HG03064 (cell line): ENCODE data around the gene REN.

Experiments used
- ATAC-seq: cut with Tn5 transposase; IDR thresholded peaks from one replicate; pipeline ENCODE4 v1.9.1; 2021; ENCODE audit warnings: low read depth; ENCODE audit not compliant: unreplicated experiment

REN gene

DNA sequence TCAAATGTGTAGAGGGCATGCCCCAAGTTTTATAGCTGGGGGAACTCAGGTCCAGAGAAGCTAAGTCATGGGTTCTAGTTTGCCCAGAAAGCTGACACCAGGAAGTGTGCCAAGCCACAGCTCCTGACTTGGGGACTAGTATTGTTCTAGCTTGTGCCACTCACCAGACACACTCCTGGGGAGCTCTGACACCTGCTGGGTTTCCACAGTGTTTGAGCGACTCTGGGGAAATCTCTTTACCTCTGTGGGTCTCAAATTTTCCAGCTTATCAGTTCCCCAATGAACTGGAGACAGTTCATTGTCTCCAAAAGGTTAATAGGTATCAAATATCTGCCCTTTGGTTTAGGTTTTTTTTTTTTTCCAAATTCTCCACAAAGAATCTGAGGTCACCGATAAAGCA lies 25.9 kb upstream of the REN start:
- ATAC-seq, result no peak

DNA sequence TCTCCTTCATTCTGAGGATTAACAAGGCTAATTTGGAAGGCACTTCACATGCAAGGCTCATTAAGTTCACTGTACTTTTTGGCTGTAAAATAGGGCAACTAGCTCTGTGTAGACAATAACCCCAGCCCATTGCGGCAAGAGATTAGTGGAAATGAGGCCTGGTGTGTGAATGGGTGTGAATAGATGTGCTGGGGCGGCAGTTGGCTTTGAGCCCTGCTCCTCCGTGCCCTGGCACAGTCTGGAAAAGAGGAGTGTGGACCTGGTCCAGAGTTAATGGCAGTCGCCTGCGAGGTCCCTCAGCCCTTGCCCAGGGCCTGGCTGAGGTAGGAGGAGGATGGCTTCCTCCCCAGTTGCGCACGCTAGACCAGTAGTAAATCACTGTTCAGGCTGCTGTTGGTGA lies 25.3 kb upstream of the REN start:
- no peak for ATAC-seq

DNA sequence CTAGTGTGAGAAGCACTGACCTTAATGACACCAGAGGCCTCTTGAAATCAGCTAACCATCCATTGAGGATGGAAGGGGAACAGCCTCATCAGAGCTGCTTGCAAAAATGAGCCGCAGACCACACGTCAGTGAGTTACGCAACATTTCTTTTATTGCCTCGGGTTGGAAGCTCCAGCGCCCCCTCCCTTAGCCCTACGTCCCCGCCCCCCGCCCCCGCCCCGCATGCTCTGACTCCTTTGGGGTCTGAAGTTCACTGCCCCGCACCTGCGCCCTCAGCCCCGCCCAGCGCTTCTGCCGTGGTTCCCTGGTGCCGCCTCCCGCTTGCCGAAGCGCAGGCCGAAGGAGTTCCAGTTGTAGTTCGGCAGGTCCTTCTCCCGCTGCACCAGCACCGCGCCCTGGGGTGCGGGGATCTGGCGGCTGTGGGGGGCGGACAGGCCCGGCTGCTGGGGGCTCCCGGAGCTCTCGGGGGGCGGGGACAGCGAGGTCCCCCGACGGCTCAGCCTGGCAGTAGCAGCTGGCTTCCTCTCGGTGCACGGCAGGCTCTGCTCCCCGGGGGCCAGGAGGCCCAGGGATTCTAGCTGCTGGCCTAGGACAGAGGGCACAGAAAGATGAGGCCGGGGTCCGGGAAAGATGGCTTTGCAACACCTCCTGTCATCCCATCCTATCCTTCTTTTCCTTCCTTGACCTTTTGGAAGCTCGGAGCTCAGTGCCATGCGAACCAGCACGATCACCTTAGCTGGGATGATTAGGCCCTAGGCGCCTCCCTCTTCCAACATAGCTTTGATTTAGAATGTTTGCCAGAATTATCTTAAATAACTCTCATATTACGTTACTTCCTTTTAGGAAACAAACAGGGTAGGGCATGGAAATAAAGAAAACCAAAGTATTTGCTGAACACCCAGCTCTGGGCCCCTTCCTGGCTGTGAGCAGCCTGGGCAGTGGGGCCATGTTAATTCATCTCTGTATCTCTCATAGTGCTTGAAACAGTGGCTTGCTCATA lies 24.4 kb upstream of the REN start:
- ATAC-seq, result no peak

DNA sequence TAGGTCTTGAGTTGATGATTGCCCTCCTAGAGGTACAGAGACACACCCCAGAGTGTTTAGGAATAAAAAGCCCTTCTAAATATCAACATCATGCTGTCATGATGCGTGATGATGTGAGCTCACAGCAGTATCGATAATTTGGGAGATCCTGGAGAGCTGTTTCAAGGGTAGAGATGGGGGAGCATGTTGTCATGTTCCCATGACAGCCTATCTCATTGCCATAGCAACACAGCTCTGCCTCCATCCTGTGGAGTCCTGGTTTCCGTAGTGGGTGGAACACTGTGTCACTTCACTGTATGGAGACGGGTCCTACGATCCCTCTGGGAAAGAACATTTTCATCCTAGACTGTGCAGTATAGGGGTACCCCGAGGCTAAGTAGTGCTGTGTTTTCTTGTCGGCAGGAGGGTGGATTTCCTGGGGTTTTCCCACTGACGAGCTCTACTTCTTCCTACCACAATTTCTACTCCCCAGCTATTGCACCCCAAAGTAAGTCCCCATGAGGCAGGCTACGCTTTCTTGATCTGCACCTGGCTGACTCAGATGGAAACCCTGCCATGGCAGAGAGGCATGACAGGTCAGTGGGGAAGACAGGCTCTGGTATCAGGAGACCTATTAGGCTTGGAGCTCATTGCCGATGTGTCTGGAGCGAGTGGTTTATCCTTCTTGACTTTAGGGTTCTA lies 23.0 kb upstream of the REN start:
- ATAC-seq, result no peak

DNA sequence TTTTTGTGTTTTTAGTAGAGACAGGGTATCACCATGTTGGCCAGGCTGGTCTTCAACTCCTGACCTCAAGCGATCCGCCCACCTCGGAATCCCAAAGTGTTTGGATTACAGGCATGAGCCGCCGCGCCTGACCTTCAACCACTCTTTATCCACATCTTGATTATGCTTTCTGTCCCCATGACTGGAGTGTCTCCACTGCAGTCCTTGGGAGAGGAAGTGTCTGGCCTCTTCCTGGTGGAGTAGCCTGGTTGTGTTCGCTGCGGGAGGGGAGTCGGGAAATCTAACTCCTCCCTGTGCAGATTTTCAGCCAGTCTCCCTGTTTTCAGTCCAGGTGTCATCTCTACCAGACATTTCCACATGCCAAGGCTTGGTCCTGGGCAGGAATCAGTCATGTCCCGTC lies 20.5 kb upstream of the REN start:
- no peak for ATAC-seq

DNA sequence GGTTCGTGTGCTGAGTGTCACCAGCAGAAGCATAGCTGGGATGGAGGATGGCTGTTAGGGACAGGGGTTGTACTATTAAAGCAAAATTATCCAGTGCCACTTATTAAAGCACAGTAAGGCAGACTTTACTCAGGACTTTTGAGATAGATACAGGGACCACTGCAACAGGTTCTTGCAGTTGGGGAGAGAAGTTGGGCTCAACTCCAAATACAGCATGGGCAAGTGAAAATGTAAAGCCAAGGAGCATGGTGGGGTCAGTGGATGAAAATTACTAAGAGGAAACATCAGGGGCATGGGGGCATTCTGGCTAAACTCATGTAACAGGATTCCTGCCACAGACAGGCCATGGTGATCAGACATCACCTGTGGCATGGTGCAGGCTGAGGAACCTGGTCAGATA lies 15.0 kb upstream of the REN start:
- no peak for ATAC-seq

DNA sequence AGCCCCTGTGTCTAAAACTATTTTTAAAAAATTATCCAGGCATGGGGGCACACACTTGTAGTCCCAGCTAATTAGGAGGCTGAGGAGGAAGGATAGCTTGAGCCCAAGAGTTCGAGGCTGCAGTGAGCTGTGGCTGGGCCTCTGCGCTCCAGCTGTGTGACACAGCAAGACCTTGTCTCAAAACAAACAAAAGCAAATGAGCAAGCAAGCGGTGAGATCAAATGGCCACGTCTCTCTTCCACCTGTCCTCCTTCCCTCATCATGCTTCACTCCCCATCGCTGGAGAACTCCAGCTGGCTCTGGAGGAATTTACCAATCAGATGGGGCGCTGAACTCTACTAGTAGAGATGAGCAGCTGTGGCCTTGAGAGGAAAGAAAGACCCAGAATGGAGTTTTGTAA lies 14.0 kb upstream of the REN start:
- ATAC-seq, result no peak

DNA sequence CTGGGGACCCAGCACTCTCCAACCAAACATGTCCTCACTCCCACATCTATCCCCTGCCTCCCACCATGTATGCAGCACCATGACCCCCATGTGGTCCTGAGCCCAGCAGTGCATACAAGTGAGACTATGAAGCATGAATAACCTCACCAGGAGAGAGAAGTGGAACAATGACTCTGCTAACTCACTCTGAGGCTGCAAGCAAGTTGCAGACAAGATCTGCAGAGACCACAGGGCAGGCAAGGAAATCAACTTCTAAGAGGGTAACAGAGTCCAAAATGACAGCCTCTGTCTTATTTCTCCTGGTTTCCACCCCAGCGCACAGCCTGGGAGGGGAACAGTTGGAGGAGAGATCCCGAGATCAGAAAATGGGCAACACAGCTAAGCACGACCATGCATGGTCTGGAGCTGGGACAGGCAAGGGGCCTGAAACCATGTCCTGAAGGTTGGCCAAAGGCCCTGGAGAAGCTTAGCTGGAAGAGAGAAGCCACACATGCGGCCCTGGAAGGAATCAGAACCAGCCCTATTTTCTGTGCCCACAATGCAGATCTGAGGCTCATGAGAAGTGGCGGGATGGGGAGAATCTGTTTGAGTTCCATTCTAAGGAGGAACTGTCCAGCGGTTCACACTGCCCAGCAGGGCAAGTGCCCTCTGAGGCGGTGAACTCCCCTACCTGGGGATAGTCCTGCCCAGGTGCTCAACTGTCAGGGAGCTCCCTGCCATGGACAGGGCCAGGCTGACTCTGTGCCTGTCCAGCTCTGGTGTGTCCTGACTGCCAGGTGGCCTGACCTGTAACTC lies 12.5 kb upstream of the REN start:
- ATAC-seq, result no peak

DNA sequence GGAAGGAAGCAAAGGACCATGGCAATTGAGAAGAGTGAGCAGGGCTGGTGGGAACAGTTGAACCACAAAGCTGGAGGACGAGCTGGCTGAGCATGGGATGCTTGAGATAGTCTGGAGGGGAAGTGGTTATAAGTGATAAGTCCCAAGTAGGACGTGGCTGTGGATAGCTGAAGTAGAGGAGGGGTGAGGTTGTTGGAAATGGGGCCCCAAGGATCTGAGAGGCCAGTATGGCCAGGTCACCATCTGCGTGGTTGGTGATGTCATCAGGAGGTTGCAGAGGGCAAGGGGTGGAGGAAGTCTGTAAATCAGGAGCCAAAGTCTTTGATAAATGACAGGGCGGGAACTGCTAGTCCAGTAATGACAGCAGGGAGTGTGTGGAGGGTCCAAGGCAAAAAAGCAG lies 11.0 kb upstream of the REN start:
- ATAC-seq, result no peak

DNA sequence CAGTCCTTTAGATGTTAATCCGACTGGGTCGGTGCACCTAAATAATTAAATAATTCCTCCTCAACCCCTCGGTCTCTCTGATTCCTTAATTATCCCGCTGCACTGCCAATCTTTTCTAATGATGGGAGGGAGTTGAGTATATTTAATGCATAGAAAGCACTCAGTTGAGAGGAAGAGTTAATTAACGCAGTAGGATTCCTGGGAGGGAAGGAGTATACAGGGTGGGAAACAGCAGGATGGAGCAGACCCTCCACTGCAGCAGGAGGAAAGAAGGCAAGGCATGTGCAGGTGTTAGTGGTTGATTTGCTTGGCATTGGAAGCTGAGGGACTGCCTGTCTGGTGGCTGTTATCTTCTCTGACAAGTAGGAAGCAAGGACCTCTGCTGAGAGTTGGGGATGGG lies 9.9 kb upstream of the REN start:
- no peak for ATAC-seq

DNA sequence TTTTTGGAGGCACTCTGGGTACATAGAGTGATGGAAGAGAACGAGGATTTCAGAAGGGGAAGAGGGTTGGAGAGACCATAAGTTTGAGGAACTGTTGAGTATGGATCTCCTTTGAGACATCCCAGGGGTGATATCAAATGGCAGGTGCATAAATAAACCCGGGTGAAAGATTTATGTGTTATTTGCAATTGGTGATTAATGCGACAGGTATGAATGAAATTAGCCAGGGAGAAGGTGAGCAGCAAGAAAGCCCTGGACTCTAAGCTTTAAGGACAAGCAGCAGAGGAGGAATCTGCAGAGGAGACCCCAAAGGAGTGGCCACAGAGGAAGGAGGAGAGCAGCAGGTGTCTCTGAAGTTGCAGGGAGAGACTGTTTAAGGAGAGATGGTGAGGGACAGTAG lies 8.8 kb upstream of the REN start:
- no peak for ATAC-seq

DNA sequence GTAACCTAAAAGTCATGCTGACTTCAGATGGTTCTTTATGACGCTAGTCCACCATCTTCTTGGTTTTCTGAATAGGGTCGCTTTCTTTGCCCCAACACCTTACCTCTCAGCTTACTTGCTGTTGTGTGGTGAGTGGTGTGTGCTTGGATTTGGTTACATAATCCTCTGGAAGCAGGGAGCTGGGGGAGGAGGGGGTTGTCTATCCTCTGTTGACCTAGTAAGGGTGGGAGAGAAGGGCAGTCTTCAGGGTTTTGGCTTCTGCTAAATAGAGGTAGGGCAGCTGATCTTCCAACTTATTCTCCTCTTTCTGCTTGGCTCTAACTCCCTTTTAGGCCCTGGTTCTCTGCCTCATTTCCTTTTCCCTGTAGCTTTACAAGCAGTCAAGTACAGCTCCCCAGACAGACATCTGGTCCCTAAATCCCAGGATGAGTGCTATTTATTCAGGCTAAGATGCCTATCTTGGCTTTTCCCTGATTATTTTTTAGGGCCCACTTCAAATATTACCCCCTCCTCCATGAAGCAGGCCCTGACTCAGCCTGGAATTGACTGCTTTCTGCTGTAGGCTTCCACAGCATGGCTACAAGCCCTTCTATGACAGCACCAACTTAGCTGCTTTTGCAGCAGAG lies 6.4 kb upstream of the REN start:
- no peak for ATAC-seq

DNA sequence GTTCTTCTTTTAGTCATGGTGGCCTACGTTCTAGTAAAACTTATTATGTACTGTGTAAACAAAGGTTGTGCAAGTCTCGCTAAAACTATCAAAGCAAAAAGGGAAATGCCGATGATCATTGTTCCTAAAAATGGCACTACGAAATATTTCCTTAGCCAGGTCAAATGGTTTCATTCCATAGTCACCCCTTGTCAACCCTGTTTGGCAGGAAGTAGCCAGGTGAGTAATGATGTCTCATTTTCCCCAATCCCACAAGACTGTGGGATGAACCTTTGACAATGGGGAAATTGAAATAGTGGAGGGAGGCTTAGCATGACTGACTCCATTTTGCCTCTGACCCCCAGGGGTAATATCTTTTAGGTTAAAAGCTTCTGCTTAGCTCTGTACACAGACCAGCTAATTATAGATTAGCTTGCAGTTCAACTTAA lies 5.6 kb upstream of the REN start:
- ATAC-seq, result no peak

DNA sequence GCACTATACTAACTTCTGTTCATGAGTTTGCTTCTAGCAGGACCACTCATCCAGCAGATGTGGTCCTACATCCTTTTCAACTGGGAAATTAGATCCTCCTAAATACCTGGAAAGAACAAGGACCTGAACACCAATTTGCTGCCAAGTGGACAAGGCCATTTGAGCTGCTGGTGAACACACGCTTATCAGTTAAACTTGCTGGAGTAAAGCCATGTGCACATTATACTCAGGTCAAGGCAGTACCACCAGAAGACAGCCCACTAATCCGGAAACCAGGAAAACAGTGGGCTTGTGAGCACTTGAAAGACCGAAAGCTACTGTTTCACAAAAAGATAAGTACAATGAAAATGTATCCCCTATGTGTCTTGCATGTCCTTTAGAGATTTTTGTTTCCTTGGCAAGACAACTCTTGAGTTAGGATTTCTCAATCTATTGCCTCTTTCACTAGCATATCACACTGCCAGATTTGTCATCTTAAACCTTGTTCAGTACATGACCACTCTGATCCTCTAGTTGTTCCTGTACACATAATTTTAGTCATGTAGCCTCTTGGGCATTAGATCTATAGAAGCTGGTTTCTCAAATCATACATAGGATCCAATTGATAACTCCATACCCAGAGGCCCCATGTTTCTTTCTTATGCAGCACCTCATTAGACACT lies 4.5 kb upstream of the REN start:
- ATAC-seq, result no peak

DNA sequence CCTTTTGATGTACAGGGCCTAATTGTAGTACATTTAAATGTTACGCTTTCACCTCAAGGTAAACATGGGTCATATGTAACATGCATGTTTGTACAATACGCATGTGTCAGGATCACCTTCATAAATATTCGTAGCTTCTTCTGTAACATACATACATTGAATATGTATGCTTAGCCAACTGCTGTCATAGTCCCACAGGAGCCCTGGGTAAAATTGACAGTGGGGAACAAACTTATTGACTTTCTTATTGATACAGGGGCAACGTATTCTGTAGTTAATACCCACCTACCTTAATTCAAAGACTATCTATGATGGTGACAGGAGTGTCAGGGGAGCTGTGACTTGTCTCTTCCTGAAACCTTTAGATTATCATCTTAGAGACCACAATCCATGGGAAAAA lies 3.7 kb upstream of the REN start:
- ATAC-seq, result no peak

DNA sequence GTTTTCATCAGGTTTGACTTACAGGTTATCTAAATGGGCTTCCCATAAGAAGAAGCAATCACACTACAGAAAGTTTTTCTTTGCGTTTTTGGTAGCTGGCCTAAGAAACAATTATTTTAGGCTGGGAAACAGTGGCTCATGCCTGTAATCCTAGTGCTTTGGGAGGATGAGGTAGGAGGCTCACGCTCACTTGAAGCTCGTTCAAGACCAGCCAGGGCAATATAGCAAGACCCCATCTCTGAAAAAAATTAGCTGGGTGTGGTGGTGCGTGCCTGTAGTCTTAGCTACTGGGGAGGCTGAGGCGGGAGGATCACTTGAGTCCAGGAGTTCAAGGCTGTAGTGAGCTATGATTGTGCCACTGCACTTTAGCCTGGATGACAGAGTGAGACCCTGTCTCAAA lies 1.6 kb upstream of the REN start:
- no peak for ATAC-seq

DNA sequence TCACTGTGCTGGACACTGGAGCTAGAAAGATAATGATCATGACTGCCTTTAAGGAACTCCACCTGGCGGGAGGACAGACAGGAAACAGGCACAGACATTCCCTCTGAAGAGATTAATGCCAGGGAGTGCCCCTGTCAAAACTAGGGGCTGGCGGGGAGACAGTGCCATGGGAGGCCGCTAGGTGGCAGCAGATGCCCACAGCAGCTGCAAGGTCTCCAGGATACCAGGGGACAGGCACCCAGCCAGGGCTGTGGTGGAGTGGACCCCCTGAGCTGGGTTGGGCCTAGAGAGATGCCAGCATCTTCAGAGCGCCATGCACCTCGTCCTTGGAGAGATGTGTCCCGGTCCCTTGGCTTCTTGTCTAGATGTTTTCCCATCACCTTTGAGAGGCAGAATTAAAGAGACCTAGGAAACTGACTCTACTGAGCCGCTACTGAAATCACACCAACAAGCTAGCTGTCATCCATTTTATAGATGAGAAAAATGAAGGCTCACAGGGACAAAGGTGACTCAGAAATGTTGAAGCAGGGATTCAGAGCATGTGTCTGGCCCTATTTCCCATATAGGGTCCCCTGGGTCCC lies 3.6 kb downstream of the REN start:
- ATAC-seq, result no peak

DNA sequence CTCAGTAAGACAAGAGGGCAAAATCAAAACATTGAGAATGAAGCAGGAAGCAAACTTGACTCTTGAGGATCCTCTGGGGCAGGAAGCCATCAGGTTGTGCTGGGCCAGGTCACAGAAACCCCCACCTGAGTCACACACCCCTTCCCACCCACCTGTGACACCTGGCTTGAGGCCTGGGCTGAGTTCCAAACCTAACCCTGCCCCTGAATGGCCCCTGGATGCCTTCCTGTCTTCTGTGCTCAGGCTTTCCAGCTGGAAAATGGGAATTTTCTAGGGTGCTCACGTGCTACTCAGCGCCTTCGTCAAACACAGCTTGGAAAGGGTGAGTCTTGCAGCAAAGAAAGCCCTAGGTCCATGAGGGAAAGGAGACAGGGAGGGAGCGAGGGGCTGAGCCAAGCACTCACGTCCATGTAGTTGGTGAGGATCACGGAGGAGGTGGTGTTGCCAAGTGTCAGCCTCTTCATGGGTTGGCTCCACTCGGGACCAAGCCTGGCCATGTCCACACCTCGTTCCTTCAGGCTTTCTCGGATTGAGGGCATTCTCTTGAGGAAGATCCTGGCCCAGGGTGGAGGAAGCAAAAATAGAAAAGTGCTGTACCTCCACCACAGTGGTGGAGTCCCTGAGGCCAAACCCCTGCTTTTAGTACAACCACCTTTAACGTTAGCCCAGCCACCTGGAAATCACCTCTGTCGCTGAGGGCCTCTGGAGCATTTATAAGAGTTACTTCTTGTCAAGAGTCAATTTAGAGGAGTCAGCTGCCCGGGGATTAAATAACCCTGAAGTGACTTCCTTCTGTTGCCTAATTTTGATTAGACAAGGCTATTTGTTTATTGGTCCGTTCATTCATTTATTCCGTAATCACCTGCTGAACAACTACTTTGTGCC lies 4.3 kb downstream of the REN start:
- no peak for ATAC-seq

DNA sequence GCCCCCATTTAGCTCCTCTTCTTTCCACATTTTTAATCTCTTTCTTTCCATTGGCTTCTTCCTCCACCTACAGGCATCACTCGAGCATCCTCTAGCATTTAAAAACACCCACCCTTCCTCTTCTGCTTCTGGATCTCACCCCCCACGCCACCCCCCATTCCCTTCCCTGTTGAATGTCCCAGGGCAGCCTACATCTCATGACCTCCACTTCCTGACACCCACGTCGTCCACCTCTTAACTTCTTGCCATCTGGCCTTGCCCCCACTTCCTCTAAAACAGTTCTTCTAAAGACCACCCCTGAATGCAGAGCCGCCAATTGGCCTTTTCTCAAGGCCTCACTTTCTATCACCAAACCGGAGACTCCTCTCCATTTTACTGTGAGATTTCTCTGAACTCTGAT lies 8.2 kb downstream of the REN start:
- ATAC-seq, result no peak
